ENCODE measurements around the gene TEK.
"Not testable (repeated sequence)": the region's sequence is repeated elsewhere in the genome, so short reads cannot be mapped to it uniquely, and the experiment has no call there.

Gene TEK

GRCh38 chr9:27206041-27206440 is 97.0 kb downstream of the TEK start:
- no peak overlapping the region for H3K4me3 ChIP-seq
- no peak for DNase-seq (ENCODE audit: low spot score)
- TF ChIP-seq, protein P1, sequence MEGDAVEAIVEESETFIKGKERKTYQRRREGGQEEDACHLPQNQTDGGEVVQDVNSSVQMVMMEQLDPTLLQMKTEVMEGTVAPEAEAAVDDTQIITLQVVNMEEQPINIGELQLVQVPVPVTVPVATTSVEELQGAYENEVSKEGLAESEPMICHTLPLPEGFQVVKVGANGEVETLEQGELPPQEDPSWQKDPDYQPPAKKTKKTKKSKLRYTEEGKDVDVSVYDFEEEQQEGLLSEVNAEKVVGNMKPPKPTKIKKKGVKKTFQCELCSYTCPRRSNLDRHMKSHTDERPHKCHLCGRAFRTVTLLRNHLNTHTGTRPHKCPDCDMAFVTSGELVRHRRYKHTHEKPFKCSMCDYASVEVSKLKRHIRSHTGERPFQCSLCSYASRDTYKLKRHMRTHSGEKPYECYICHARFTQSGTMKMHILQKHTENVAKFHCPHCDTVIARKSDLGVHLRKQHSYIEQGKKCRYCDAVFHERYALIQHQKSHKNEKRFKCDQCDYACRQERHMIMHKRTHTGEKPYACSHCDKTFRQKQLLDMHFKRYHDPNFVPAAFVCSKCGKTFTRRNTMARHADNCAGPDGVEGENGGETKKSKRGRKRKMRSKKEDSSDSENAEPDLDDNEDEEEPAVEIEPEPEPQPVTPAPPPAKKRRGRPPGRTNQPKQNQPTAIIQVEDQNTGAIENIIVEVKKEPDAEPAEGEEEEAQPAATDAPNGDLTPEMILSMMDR (IDR thresholded peaks at IDR 0.05) = no peak
- H3K27ac ChIP-seq = no peak overlapping the region

DNA sequence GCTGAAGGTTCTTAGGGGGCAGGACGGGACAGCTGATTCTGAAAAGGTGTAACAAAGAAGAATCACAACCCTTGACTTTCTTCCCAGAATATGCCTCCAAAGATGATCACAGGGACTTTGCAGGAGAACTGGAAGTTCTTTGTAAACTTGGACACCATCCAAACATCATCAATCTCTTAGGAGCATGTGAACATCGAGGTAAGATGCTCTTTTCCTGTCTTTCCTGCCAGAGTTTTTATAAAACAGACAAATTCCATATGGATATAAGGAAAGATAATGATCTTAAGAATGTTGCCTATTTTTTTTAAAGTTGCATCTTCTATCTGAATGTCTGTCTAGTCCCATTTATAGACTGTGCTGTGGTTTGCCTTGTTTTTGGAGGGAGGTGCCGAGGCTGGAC is 100.0 kb downstream of the TEK start:
- no peak overlapping the region for H3K4me3 ChIP-seq
- H3K27ac ChIP-seq = no peak overlapping the region
- TF ChIP-seq, protein P1 (IDR thresholded peaks at IDR 0.05) = no peak
- no peak for DNase-seq (ENCODE audit: low spot score)

- no peak for DNase-seq (ENCODE audit: low spot score)
- H3K4me3 ChIP-seq = no peak overlapping the region
- TF ChIP-seq, protein P1 (IDR thresholded peaks at IDR 0.05) = no peak
- H3K27ac ChIP-seq = no peak overlapping the region
Observed at GRCh38 chr9:27210588-27210987, 101.6 kb downstream of the TEK start.

DNA sequence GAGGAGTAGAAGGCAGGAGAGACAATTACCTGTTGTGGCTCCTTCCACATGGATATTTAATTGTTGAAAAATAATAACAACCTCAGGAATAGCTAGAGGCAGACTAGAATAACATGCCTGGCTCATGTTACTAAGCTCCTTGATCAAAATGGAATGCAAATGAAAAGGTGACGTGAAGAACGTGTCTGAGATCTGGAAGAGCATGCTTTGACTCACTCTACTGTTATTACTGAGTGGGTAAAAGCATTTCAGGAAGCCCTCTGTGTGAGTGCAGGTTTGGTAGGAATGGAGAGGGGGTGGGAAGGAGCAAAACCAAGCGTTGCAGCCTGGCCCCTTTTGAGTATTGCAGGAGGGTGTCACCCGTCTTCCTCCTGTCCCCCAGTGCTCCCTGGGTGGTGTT is 103.2 kb downstream of the TEK start:
- TF ChIP-seq, protein P1 (IDR thresholded peaks at IDR 0.05) = no peak
- no peak overlapping the region for H3K4me3 ChIP-seq
- no peak for DNase-seq (ENCODE audit: low spot score)
- no peak overlapping the region for H3K27ac ChIP-seq

- Histone ChIP-seq H3K27ac (no peak overlapping the region), H3K4me3 (no peak overlapping the region)
- TF ChIP-seq, protein P1 (IDR thresholded peaks at IDR 0.05) = no peak
- DNase-seq (ENCODE audit: low spot score) = no peak
Observed at GRCh38 chr9:27212621-27213020, 103.6 kb downstream of the TEK start.

DNA sequence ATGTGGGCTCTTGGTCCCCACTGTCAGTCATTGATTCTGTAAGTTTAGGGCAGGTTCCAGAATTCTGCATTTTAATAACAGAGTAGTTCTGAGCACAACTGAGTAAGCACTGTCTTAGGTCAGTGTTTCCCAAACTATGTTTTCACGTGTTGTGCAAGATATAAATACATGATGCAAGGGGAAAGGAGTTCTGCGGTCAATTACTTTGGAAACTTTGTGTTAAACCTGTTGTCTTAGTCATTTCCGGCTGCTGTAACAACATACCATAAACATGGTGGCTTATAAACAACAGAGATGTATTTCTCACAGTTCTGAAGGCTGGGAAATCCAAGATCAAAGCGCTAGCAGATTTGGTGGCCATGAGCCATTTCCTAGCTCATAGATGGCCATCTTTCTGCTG is 118.2 kb downstream of the TEK start:
- no peak for DNase-seq (ENCODE audit: low spot score)
- no peak overlapping the region for H3K4me3 ChIP-seq
- TF ChIP-seq, protein P1 (IDR thresholded peaks at IDR 0.05) = no peak
- H3K27ac ChIP-seq = no peak overlapping the region

- H3K27ac ChIP-seq; DNase-seq (ENCODE audit: low spot score); H3K4me3 ChIP-seq: not testable (repeated sequence)
Observed at GRCh38 chr9:27239648-27240047, 130.6 kb downstream of the TEK start.

DNA sequence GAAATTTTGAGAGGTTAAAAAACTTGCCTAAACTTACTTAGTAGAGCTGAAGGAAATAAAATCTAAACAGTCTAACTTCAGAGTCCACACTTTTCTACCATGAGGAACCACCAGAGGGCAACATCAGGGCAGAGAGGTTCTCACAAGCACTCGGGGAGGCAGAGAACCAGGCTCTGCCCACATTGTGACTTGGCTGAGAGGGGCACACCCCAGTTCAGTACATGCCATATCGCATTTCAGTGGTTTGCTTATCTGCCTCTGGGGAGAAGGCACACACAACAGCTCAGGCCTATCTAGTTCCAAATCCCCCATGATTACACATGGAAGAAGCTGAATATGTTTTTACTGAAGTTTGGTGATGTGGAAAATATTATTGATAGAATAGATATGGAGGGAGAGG is 138.7 kb downstream of the TEK start:
- Histone ChIP-seq H3K27ac (no peak overlapping the region), H3K4me3 (no peak overlapping the region)
- DNase-seq (ENCODE audit: low spot score) = no peak
- TF ChIP-seq, protein P1 (IDR thresholded peaks at IDR 0.05) = peak; percentile 37
